A549 (cell line): ENCODE results near the gene STMN3.

Experiments
- EP300 ChIP-seq, 2 experiments: fragments of >200 bp; sonication (Bioruptor Twin); formaldehyde crosslinking; IDR thresholded peaks; 2 replicates in 1 of 2; 3 replicates in 1 of 2; pipeline ENCODE4 v1.6.1; 2016 to 2017
- NFE2L2 ChIP-seq: fragments of 150-350 bp; conservative IDR thresholded peaks from 2 replicates; pipeline ENCODE4 v1.6.1; 2014; ENCODE audit warnings: low read length

- TF ChIP-seq EP300 (IDR thresholded peaks at IDR 0.05) = no peak
- TF ChIP-seq NFE2L2 = no peak
Measured at GRCh38 chr20:63693733-63694583, 40.7 kb upstream of the STMN3 start.
